Keratinocyte (primary cell): ENCODE measurements around the gene ATP5PF. TPM values are rescaled to one million over a fixed set of nuclear protein-coding genes. Genes with fewer than 3 reads are reported as not detected.

Experiments
- DNase-seq: peaks from one replicate; pipeline ENCODE4 v3.0.0-alpha.2; 2011; ENCODE audit warnings: low read depth, missing footprints, low spot score
- FAIRE-seq: peaks from 2 replicates; lab custom pipeline; 2011; peaks lifted over from hg19 to GRCh38; lab: Jason Lieb, UNC
- H2AFZ ChIP-seq: 2 replicates; pipeline ENCODE4 v1.6.0; 2012; ENCODE audit warnings: low read length, control low read depth, inconsistent platforms; ENCODE audit not compliant: control insufficient read depth
- H3K27ac ChIP-seq: 2 replicates; pipeline ENCODE4 v1.5.1; 2011; ENCODE audit warnings: low read length; ENCODE audit not compliant: control insufficient read depth, insufficient read depth
- H3K27me3 ChIP-seq: 3 replicates; pipeline ENCODE4 v1.6.0; 2011; ENCODE audit warnings: low read length; ENCODE audit not compliant: control insufficient read depth, insufficient read depth; ENCODE audit errors: extremely low read depth
- H3K36me3 ChIP-seq, 2 experiments: 2 replicates in 1 of 2; 3 replicates in 1 of 2; pipeline ENCODE4 v1.5.1; 2011; ENCODE audit warnings: low read length in 2 of 2, mild to moderate bottlenecking in 1 of 2; ENCODE audit not compliant: control insufficient read depth in 2 of 2, insufficient read depth in 2 of 2; ENCODE audit errors: extremely low read depth in 1 of 2
- H3K4me1 ChIP-seq: 3 replicates; pipeline ENCODE4 v1.5.1; 2011; ENCODE audit warnings: low read length; ENCODE audit not compliant: control insufficient read depth, insufficient read depth; ENCODE audit errors: extremely low read depth
- H3K4me2 ChIP-seq: 3 replicates; pipeline ENCODE4 v1.6.0; 2011; ENCODE audit warnings: low read depth, low read length; ENCODE audit not compliant: control insufficient read depth, insufficient read depth; ENCODE audit errors: extremely low read depth
- H3K4me3 ChIP-seq, 3 experiments: fragments of 200-600 bp in 1 of 3; sonication (generic) in 1 of 3; 2 replicates in 2 of 3; 3 replicates in 1 of 3; pipeline ENCODE4 v1.5.1; 2011 to 2016; ENCODE audit warnings: low read length in 3 of 3, mild to moderate bottlenecking in 3 of 3, control low read depth in 2 of 3, inconsistent platforms in 1 of 3, low read depth in 1 of 3, mixed read lengths in 1 of 3, mixed run types in 1 of 3, moderate library complexity in 1 of 3; ENCODE audit not compliant: control insufficient read depth in 2 of 3, insufficient read depth in 2 of 3; ENCODE audit errors: extremely low read depth in 1 of 3
- H3K79me2 ChIP-seq: 2 replicates; pipeline ENCODE4 v1.6.0; 2012; ENCODE audit warnings: low read length; ENCODE audit not compliant: control insufficient read depth, insufficient read depth
- H3K9ac ChIP-seq: 3 replicates; pipeline ENCODE4 v1.6.0; 2011; ENCODE audit warnings: low read length; ENCODE audit not compliant: control insufficient read depth, insufficient read depth; ENCODE audit errors: extremely low read depth
- H3K9me1 ChIP-seq: 3 replicates; pipeline ENCODE4 v1.6.0; 2011; ENCODE audit warnings: low read length; ENCODE audit not compliant: control insufficient read depth, insufficient read depth; ENCODE audit errors: extremely low read depth
- H3K9me3 ChIP-seq: 2 replicates; pipeline ENCODE4 v1.5.1; 2012; ENCODE audit warnings: low read depth, low read length; ENCODE audit not compliant: control insufficient read depth
- H4K20me1 ChIP-seq: 3 replicates; pipeline ENCODE4 v1.6.0; 2011; ENCODE audit warnings: low read length; ENCODE audit not compliant: control insufficient read depth, insufficient read depth; ENCODE audit errors: extremely low read depth
- EZH2 ChIP-seq: IDR thresholded peaks from one replicate; pipeline ENCODE4 v1.6.1; 2012; ENCODE audit warnings: inconsistent platforms, mild to moderate bottlenecking, low read length, moderate library complexity
- dilution Hi-C: fragments of 300-500 bp; cut with MboI; formaldehyde crosslinking; loops from one replicate; pipeline ENCODE4 v1.7.0; 2020; ENCODE audit warnings: low sequenced_read_pairs; ENCODE audit not compliant: extremely low pct_ligation_motif_present
- polyA plus RNA-seq, 5 experiments: library from polyadenylated mRNA; depleted of rRNA in 3 of 5; stranded (reverse) in 3 of 5; stranded (forward) in 1 of 5; unstranded in 1 of 5; fragments of >200 nt; gene quantifications; 1 replicate in 1 of 5; 2 replicates in 3 of 5; 3 replicates in 1 of 5; pipeline versions ENCODE4 v1.2.1 to v1.2.3, GENCODE V29; 2011 to 2012; ENCODE audit warnings: missing spikeins in 2 of 5, low read depth in 1 of 5, low replicate concordance in 1 of 5
- TF ChIP-seq, protein P1 (sequence below), 3 experiments: IDR thresholded peaks in 1 of 3; conservative IDR thresholded peaks in 1 of 3; optimal IDR thresholded peaks in 1 of 3; 2 replicates in 2 of 3; 3 replicates in 1 of 3; pipeline versions ENCODE3 to v1.5.1; 2011; ENCODE audit warnings: low read length in 3 of 3, mild to moderate bottlenecking in 3 of 3, moderate library complexity in 2 of 3, control low read depth in 1 of 3, inconsistent platforms in 1 of 3; ENCODE audit not compliant: insufficient read depth in 2 of 3; ENCODE audit errors: extremely low read depth in 1 of 3

Gene ATP5PF
- polyA plus RNA-seq, 1 donor (not counting 4 experiments of a cell fraction or from before 2014, with no cell fraction given): 256 TPM

DNA sequence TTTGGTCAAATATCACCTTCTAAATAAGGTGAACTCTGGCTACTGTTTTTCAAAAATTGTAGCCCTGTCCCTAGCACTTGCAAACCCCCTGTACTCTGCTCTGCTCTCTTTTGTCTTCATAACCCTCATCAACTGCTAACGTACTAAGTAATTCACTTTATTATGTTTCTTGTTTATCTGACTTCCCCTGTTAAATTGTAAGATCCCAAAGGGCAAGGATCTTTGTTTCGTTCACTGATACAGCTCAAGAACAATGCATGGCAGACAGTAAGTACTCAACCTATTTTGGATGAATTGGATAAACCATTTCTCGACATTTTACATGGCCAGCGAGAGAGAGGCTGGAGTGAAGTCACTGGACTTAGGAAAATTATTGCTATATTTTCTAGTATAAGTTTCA lies 46.9 kb downstream of the ATP5PF start:
- no peak overlapping the region for H2AFZ ChIP-seq
- dilution Hi-C loops: no loop called here
- H3K4me2 ChIP-seq: no peak overlapping the region
- H3K79me2 ChIP-seq: no peaks in the 10 kb centered on the region
- TF ChIP-seq, protein P1, sequence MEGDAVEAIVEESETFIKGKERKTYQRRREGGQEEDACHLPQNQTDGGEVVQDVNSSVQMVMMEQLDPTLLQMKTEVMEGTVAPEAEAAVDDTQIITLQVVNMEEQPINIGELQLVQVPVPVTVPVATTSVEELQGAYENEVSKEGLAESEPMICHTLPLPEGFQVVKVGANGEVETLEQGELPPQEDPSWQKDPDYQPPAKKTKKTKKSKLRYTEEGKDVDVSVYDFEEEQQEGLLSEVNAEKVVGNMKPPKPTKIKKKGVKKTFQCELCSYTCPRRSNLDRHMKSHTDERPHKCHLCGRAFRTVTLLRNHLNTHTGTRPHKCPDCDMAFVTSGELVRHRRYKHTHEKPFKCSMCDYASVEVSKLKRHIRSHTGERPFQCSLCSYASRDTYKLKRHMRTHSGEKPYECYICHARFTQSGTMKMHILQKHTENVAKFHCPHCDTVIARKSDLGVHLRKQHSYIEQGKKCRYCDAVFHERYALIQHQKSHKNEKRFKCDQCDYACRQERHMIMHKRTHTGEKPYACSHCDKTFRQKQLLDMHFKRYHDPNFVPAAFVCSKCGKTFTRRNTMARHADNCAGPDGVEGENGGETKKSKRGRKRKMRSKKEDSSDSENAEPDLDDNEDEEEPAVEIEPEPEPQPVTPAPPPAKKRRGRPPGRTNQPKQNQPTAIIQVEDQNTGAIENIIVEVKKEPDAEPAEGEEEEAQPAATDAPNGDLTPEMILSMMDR (optimal IDR thresholded peaks at IDR 0.05 in 1 of 3, IDR thresholded peaks at IDR 0.05 in 1 of 3, conservative IDR thresholded peaks at IDR 0.05 in 1 of 3; ENCODE audit: extremely low read depth in 1 of 3, insufficient read depth in 2 of 3, low read length in 3 of 3): no peak
- no peak for TF ChIP-seq EZH2
- no peaks in the 10 kb centered on the region for H3K9me3 ChIP-seq
- H3K4me3 ChIP-seq: no peak overlapping the region
- H3K27ac ChIP-seq: no peak overlapping the region
- H3K9ac ChIP-seq: no peak overlapping the region
- H3K9me1 ChIP-seq: no peaks in the 10 kb centered on the region
- DNase-seq (no peak), FAIRE-seq (no peak)
- no peaks in the 10 kb centered on the region for H4K20me1 ChIP-seq
- no peaks in the 10 kb centered on the region for H3K4me1 ChIP-seq
- H3K36me3 ChIP-seq: no peaks in the 10 kb centered on the region
- peaks cover 4% of the 10 kb centered on the region for H3K27me3 ChIP-seq

DNA sequence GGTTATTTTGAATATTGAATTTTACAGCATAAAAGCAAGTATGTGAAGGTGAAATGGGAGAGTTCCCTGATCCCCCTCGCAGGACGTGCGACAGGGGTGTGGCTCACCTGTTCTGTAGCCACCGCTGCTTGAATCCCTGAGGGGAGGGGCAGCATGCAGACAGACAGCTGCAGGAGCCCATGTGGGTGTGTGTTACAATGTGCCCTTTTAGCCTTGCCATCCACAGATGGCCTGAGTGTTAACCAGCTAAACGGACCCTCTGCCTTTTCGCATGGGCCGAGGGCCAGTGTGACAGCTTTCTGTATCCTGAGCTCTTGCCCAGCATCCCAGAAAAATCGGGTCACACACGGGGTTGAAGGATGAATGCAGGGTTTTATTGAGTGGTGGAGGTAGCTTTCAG lies 52.3 kb downstream of the ATP5PF start:
- peaks cover 4% of the 10 kb centered on the region for H3K27me3 ChIP-seq
- no peak overlapping the region for H2AFZ ChIP-seq
- H3K79me2 ChIP-seq: no peaks in the 10 kb centered on the region
- H3K4me1 ChIP-seq: no peaks in the 10 kb centered on the region
- H3K9me3 ChIP-seq: no peaks in the 10 kb centered on the region
- FAIRE-seq: no peak
- dilution Hi-C loops: no loop called here
- H3K36me3 ChIP-seq: no peaks in the 10 kb centered on the region
- H3K27ac ChIP-seq: no peak overlapping the region
- no peak overlapping the region for H3K9ac ChIP-seq
- no peaks in the 10 kb centered on the region for H3K9me1 ChIP-seq
- no peak for DNase-seq
- no peak overlapping the region for H3K4me3 ChIP-seq
- H4K20me1 ChIP-seq: no peaks in the 10 kb centered on the region
- H3K4me2 ChIP-seq: no peak overlapping the region
- TF ChIP-seq, protein P1 (optimal IDR thresholded peaks at IDR 0.05 in 1 of 3, IDR thresholded peaks at IDR 0.05 in 1 of 3, conservative IDR thresholded peaks at IDR 0.05 in 1 of 3; ENCODE audit: extremely low read depth in 1 of 3, insufficient read depth in 2 of 3, low read length in 3 of 3): no peak
- TF ChIP-seq EZH2: no peak
